Osteocyte (in vitro differentiated cells): ENCODE measurements around the gene ABHD4. TPM values are rescaled to one million over a fixed set of nuclear protein-coding genes. Genes with fewer than 3 reads are reported as not detected.
A peak's percentile ranks its signal among the peaks of the same experiment; 100 is the strongest.

Experiments used
- DNase-seq: peaks from one replicate; pipeline ENCODE4 v3.0.0; 2021; ENCODE audit warnings: mixed read lengths; ENCODE audit not compliant: unreplicated experiment; ENCODE audit errors: extremely low spot score
- H3K27ac Mint-ChIP-seq: one replicate; pipeline ENCODE4 v1.8.0; 2021; ENCODE audit warnings: mild to moderate bottlenecking, mixed read lengths; ENCODE audit not compliant: unreplicated experiment
- H3K27me3 Mint-ChIP-seq: one replicate; pipeline ENCODE4 v1.8.0; 2021; ENCODE audit warnings: mixed read lengths; ENCODE audit not compliant: unreplicated experiment
- H3K36me3 Mint-ChIP-seq: one replicate; pipeline ENCODE4 v1.8.0; 2021; ENCODE audit warnings: mixed read lengths; ENCODE audit not compliant: unreplicated experiment
- H3K4me1 Mint-ChIP-seq: one replicate; pipeline ENCODE4 v1.8.0; 2021; ENCODE audit warnings: mixed read lengths; ENCODE audit not compliant: unreplicated experiment
- H3K4me3 Mint-ChIP-seq: one replicate; pipeline ENCODE4 v1.8.0; 2021; ENCODE audit warnings: mild to moderate bottlenecking, moderate library complexity, mixed read lengths; ENCODE audit not compliant: unreplicated experiment
- H3K9me3 Mint-ChIP-seq: one replicate; pipeline ENCODE4 v1.8.0; 2021; ENCODE audit warnings: mixed read lengths; ENCODE audit not compliant: unreplicated experiment
- total RNA-seq: library from RNA; stranded (reverse); gene quantifications from 2 replicates; pipeline ENCODE4 v1.2.1, GENCODE V29; 2021
- TF ChIP-seq, protein P1 (sequence below): fragments of 200-600 bp; sonication (generic); IDR thresholded peaks from 2 replicates; pipeline ENCODE4 v1.5.0; 2021; ENCODE audit warnings: antibody characterized with exemption, mild to moderate bottlenecking, moderate library complexity

The ABHD4 gene
- total RNA-seq, 1 donor from 2014 or later = 74.1 TPM

DNA sequence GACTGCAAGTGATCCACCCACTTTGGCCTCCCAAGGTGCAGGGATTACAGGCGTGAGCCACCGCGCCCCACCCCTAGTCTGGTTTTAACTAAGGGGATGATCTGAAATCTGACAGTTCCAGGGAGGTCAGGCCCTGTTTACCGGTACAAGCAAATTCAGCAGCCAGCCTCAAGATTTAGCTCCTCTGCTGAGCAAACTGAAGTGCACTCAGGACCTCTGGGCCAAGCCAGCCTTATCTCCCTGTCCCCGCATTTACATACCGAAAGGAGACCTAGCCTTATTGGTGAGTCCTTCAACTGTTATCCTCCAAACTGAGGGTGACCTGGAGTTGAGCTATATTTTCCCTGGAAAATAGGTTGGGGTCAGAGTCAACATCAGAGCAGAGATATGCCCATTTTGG is 835 bp upstream of the ABHD4 start:
- H3K4me3 Mint-ChIP-seq = peak overlapping the region; percentile 98
- no peaks in the 10 kb centered on the region for H3K9me3 Mint-ChIP-seq
- H3K27me3 Mint-ChIP-seq = peaks cover 33% of the 10 kb centered on the region
- DNase-seq = no peak
- peaks cover 34% of the 10 kb centered on the region for H3K4me1 Mint-ChIP-seq
- peaks cover 7% of the 10 kb centered on the region for H3K36me3 Mint-ChIP-seq
- TF ChIP-seq, protein P1, sequence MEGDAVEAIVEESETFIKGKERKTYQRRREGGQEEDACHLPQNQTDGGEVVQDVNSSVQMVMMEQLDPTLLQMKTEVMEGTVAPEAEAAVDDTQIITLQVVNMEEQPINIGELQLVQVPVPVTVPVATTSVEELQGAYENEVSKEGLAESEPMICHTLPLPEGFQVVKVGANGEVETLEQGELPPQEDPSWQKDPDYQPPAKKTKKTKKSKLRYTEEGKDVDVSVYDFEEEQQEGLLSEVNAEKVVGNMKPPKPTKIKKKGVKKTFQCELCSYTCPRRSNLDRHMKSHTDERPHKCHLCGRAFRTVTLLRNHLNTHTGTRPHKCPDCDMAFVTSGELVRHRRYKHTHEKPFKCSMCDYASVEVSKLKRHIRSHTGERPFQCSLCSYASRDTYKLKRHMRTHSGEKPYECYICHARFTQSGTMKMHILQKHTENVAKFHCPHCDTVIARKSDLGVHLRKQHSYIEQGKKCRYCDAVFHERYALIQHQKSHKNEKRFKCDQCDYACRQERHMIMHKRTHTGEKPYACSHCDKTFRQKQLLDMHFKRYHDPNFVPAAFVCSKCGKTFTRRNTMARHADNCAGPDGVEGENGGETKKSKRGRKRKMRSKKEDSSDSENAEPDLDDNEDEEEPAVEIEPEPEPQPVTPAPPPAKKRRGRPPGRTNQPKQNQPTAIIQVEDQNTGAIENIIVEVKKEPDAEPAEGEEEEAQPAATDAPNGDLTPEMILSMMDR = no peak
- H3K27ac Mint-ChIP-seq = no peak overlapping the region

DNA sequence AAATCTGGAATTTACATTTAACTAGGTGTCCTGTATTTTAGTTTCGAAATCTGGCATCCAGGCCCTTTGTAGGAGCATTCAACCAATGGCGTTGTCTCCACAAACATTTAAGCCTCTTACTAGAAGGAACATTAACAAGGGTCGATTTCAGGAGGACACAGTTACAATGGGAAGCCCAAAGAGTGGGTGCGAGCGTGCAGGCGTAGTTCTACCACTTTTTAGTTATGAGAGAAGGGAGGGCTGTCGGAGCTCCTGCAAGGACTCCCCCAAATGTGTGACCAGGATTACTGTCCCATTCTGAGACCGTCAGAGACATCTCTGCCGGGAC is 365 bp upstream of the ABHD4 start:
- Mint-ChIP-seq H3K9me3 (no peaks in the 10 kb centered on the region), H3K36me3 (peaks cover 12% of the 10 kb centered on the region), H3K27me3 (peaks cover 28% of the 10 kb centered on the region), H3K27ac (peak overlapping the region; percentile 97), H3K4me3 (peak overlapping the region; percentile 98), H3K4me1 (peaks cover 34% of the 10 kb centered on the region)
- TF ChIP-seq, protein P1 = no peak
- DNase-seq = no peak

DNA sequence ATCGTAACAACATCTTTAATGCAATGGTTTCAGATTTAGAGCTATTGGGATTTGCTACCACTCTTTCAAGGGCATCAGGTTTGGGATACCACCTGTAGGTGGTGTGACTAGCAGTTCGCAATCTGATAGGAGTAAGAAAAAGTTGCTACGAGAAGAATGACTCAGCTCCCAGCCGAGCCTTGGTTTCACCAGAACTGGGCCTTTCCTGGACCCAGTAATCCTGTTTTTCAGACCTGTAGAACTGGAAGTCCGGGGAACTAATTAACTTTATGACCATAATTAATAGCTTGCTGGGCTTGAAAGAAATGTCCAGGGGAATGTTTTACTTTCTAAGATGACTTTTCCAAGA is 770 bp downstream of the ABHD4 start:
- peak overlapping the region; percentile 98 for H3K4me3 Mint-ChIP-seq
- no peaks in the 10 kb centered on the region for H3K9me3 Mint-ChIP-seq
- H3K27ac Mint-ChIP-seq = peak overlapping the region; percentile 97
- DNase-seq = no peak
- H3K4me1 Mint-ChIP-seq = peaks cover 34% of the 10 kb centered on the region
- H3K36me3 Mint-ChIP-seq = peaks cover 22% of the 10 kb centered on the region
- peaks cover 17% of the 10 kb centered on the region for H3K27me3 Mint-ChIP-seq
- TF ChIP-seq, protein P1 = peak; percentile 51

DNA sequence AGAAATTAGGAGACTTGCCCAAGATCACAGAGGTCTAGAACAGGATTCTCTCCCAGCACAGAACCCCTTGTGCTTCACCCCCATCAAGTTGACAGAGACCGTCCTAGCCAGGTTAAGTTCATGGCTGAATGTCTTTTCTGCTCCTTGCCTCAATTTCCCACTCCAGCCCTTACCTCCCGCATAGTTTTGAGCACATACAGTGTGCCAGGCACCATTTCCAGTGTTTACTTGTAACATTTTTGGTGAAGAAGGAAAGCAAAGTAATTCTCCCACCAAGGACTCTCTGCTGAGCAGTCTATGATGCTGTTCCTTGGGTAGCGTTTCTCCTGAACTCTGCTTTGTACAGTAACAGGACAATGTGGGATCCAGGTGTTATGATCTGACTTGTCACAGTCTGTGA is 1.2 kb downstream of the ABHD4 start:
- Mint-ChIP-seq H3K4me3 (peak overlapping the region; percentile 98), H3K27me3 (peaks cover 12% of the 10 kb centered on the region), H3K4me1 (peaks cover 34% of the 10 kb centered on the region), H3K9me3 (no peaks in the 10 kb centered on the region), H3K27ac (peak overlapping the region; percentile 97), H3K36me3 (peaks cover 25% of the 10 kb centered on the region)
- TF ChIP-seq, protein P1 = no peak
- DNase-seq = no peak

DNA sequence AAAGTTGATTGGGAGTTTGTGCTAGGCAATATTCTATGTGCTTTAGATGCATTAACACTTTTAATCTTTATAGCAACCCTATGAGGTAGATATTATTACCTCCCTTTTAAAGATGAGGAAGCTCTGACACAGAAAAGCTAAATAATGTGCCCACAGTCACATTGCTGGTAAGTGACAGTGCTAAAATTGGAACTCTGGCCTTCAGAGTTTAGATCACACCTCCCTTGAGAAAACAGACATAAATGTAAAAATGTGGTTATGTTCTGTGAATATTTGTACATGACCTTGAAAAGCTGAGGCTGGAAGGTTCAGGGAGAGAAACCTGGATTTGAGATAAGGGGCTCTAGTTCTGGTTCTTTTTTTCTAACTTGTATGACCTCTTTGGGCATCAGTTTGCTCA is 1.9 kb downstream of the ABHD4 start:
- peaks cover 25% of the 10 kb centered on the region for H3K36me3 Mint-ChIP-seq
- H3K4me3 Mint-ChIP-seq = peak overlapping the region; percentile 98
- TF ChIP-seq, protein P1 = no peak
- H3K9me3 Mint-ChIP-seq = no peaks in the 10 kb centered on the region
- peaks cover 5% of the 10 kb centered on the region for H3K27me3 Mint-ChIP-seq
- peak overlapping the region; percentile 52 for H3K27ac Mint-ChIP-seq
- peaks cover 34% of the 10 kb centered on the region for H3K4me1 Mint-ChIP-seq
- DNase-seq = no peak
